Epithelial cell of prostate (primary cell): ENCODE measurements around the gene ITPK1.
"Not testable (repeated sequence)": the region's sequence is repeated elsewhere in the genome, so short reads cannot be mapped to it uniquely, and the experiment has no call there.

ENCODE experiments used
- DNase-seq: peaks from one replicate; pipeline ENCODE4 v3.0.0-alpha.2; 2011; ENCODE audit warnings: low read depth, low spot score
- H3K27ac ChIP-seq: fragments of 450-650 bp; 2 replicates; pipeline ENCODE4 v1.5.1; 2017; ENCODE audit warnings: mild to moderate bottlenecking

ITPK1 gene

GRCh38 chr14:93115821-93116675, at the start of gene ITPK1:
Gene ITPK1 (minus strand): TSS chr14:93115925. CDS start chr14:93115163, 762 bp downstream.
- DNase-seq: no peak
- peak within 1 kb of the TSS; percentile 92 for H3K27ac ChIP-seq

GRCh38 chr14:93163564-93163963, 47.8 kb upstream of the ITPK1 start:
- H3K27ac ChIP-seq: no peak overlapping the region
- no peak for DNase-seq

- DNase-seq: no peak
- H3K27ac ChIP-seq: no peak overlapping the region
These were observed 45.8 kb upstream of the ITPK1 start for GRCh38 chr14:93161411-93161940.

GRCh38 chr14:93160353-93160801, 44.7 kb upstream of the ITPK1 start:
- no peak for DNase-seq
- H3K27ac ChIP-seq: no peak overlapping the region

- DNase-seq, H3K27ac ChIP-seq: not testable (repeated sequence)
These were observed 44.1 kb upstream of the ITPK1 start for GRCh38 chr14:93159625-93160352.

GRCh38 chr14:93158349-93158748, 42.6 kb upstream of the ITPK1 start:
- not testable (repeated sequence) for DNase-seq, H3K27ac ChIP-seq

GRCh38 chr14:93156693-93157369, 41.1 kb upstream of the ITPK1 start:
- no peak for DNase-seq
- no peak overlapping the region for H3K27ac ChIP-seq

- no peak overlapping the region for H3K27ac ChIP-seq
- no peak for DNase-seq
These were observed 39.9 kb upstream of the ITPK1 start for GRCh38 chr14:93155667-93156066.

- H3K27ac ChIP-seq: peak overlapping the region; percentile 94
These were observed 37.4 kb upstream of the ITPK1 start for GRCh38 chr14:93153121-93153520.

GRCh38 chr14:93150227-93151208, 34.8 kb upstream of the ITPK1 start:
- peak; percentile 88 for DNase-seq
- peak overlapping the region; percentile 94 for H3K27ac ChIP-seq

More at GRCh38 chr14:93153121-93153520, 37.4 kb upstream of the ITPK1 start:
- DNase-seq: no peak

- H3K27ac ChIP-seq: no peak overlapping the region
- DNase-seq: no peak
These were observed 33.3 kb upstream of the ITPK1 start for GRCh38 chr14:93148979-93149378.

GRCh38 chr14:93146119-93146518, 30.4 kb upstream of the ITPK1 start:
- H3K27ac ChIP-seq: no peak overlapping the region
- DNase-seq: no peak

- DNase-seq: no peak
- H3K27ac ChIP-seq: no peak overlapping the region
These were observed 27.3 kb upstream of the ITPK1 start for GRCh38 chr14:93142854-93143652.

- H3K27ac ChIP-seq: no peak overlapping the region
- DNase-seq: no peak
These were observed 22.1 kb upstream of the ITPK1 start for GRCh38 chr14:93137864-93138263.

GRCh38 chr14:93136508-93136907, 20.8 kb upstream of the ITPK1 start:
- DNase-seq, H3K27ac ChIP-seq: not testable (repeated sequence)

GRCh38 chr14:93136009-93136408, 20.3 kb upstream of the ITPK1 start:
- no peak for DNase-seq
- H3K27ac ChIP-seq: no peak overlapping the region

GRCh38 chr14:93135399-93135798, 19.7 kb upstream of the ITPK1 start:
- DNase-seq: no peak
- H3K27ac ChIP-seq: no peak overlapping the region

GRCh38 chr14:93133464-93133863, 17.7 kb upstream of the ITPK1 start:
- DNase-seq: no peak
- H3K27ac ChIP-seq: peak overlapping the region; percentile 4
